Stimulated activated CD4-positive, alpha-beta T cell treated with anti-CD3 and anti-CD28 coated beads, Interleukin-1b, Interleukin-23, amount 100 ng/mL, for 4 hours (primary cell): ENCODE data around the gene CERKL.

Experiments used
- DNase-seq, 2 donors: peaks; one replicate each; pipeline ENCODE4 v3.0.0-alpha.2; 2020; ENCODE audit warnings: low read depth in 2 of 2

CERKL gene

DNA sequence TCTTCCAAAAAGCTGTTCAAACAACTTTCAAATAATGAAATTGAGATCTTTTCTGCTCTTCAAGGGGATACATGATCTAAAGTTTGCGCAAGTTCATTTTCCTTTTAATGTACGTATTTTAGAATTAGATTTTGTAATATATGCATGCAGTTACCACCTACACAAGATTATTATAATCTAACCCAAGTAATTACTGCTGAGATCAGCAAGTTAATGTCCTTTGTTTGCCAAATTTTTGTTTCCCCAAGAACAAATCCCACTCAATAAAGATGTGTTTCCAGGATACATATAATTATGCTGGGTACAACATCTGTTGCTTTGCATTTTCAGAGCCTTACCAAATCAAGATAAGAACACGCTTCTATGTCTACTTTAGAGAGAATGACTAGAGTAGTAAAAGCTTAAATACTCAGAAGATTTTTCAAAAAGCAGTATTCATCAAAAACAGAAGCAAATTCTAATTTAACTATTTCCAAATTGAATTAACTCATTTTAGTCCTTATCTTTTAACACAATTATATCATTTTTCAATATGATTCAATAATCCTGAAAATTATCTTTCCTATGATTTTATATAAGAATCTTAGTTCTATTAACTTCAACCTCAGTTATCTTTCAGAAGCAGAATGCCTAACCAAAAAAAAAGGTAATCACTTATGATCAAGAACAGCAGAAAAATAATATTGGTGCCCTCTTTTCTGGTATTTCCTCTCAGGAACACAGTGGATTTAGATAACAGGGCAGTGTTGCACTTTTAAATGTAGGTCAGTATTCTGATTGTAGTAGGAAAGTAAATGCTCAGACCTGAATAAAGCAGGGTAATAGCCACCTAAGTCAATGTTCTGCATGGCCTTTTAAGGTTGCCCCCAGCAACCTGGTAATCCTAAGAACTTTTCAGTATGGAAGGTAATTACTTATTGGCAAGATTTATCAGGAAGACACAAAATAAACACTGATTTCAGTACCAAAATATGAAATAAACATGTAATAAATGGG is 28.0 kb downstream of the CERKL start:
- DNase-seq = no peak

DNA sequence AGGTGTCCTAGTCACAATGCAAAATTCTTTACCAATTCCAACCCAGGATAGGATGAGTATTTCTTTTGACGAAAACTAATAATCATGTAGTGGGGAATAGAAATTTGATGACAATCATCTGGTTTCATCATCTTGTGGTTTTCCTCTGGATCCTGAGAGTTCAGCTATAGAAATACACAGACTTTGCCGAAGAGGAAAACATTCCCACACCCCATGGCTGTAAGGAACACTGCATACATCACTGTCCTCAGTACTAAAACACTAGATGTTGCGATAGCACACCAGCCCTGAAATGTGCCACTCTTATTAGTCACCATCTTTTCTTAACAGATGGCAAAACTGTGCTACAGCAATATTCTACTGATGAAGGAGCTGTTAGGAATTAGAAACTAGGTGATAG is 29.4 kb downstream of the CERKL start:
- DNase-seq = no peak

DNA sequence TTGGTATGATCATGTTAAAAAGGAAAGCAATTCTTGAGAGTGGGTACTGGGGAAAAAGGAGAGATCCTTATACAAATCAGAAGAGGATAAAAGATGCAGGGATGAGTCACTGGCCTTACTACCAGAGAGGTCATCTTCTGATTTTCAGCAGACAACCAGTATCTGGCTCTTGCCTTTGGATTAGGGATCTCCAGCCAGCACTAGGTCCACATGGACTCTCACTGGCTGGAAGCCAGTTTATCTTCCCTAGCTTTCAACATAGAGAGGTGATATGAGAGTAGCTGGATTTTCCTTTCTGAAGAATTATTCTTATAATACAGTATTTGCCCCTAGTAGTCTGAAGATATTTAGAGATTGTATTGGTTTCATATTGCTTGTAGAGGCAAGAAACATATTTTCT is 30.2 kb downstream of the CERKL start:
- DNase-seq = no peak

DNA sequence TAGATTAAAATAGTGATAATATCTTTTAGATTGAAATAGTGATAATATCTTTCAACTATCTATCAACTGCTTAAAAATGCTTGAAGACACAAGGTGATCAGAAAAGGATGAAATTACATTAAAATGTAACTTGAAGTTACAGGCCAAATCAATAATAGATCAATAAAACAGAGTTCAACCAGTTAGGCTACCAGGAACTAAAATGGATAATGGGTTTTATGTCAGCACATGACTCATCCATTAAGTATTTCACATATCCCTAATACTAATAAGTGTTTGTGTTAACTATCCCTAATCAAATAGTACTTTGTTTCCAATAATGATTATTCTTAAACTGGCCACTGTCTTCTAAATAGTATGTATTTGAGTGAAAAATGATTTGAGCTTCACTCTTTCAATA is 33.7 kb downstream of the CERKL start:
- no peak for DNase-seq

DNA sequence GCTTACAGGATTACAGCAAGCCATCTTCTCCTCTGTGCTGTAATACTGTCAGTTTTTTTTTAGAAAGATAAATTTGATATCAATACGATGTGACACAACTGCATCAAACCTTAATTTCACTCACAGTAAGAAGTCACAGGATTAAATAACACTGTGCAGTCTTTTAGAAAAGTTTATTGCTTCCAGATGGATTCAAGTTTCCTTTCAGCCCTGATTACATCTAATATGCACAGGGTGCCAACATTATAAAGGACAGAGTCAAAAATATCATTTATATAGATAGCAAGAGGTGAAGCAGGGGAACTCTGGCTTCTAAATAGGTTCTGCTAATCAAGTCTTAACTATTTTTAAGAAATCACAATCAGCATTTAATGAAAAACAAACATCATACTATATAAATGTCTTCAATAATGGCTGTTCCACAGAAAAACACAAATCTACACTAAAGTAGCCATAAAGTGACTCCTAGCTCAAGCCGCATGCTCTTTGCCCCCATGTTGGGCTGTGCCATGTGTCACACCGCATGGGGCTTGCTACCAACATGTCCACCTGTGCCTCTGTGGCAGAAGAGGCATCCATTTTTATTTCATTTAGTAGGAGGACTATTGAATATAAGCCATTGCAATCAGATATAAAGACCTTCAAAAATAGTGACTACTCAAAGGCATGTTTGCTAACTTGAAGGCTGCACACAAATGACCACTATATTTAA is 35.0 kb downstream of the CERKL start:
- no peak for DNase-seq

DNA sequence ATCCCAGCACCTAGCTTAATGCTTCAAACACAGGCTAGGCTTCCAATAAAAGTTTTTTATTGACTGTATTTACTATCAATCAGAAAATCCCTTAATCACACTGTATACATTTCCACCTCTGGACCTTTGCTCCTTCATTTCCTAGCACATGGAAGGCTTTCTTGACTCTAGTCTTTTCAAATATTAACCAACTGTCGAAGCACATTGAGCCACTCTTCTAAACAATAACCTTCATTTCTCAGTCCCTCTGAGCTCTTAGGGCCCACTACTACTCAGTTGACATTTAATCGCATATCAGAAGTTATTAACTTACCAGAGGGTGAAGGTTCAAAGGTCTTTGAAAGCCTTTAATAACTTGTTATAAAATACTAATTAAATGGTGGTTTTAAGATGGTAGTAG is 37.4 kb downstream of the CERKL start:
- no peak for DNase-seq

DNA sequence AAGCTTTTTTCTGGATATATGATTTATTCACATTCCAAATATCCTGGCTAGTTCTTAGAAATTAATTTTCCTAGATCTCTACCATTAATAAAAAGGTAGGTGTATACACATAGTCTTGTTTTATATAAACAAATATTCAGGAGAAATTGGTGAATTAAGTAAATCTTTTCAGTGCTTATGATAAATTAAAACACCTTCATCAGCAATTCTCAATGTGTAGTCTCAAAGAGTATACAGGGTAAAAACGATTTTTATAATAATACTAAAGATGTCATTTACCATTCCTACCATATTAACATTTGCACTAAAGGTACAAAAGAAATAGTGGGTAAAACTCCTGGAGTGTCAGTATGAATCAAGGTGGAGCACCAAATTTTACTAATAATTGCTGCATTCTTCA is 40.2 kb downstream of the CERKL start:
- DNase-seq = no peak

DNA sequence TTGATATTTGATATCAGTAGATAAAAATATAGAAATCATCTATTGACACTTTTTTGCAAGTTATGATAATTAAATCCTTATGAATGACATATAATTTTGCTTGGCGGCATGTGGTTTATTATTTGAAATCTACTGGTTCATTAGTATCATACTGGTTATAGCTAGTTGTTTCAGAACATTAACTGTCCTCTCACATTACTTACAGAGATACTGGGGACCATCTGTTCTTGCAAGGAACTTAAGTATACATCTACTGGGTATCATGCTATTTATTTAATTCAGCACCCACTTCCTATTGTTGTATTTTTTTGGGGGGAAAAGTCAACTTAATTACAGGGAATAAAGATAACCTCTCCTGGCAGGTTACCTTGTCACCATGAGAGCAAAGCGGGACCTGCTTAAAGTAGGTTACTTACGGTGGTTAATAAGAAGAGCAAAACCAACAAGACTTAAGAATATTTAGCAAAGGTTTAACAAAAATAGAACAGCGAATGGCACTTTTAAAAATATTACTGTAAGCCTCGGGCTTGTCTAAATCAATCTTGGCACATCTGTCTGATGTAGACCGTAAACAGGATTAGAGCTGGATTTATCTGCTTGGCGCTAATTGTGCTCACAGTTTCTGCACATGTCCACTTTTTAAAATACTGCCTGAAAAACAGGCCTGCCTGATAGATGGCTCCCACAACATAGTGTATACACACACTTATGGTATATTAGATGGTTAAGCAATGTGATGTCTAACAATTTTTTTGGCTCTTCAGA is 41.8 kb downstream of the CERKL start:
- DNase-seq = no peak

DNA sequence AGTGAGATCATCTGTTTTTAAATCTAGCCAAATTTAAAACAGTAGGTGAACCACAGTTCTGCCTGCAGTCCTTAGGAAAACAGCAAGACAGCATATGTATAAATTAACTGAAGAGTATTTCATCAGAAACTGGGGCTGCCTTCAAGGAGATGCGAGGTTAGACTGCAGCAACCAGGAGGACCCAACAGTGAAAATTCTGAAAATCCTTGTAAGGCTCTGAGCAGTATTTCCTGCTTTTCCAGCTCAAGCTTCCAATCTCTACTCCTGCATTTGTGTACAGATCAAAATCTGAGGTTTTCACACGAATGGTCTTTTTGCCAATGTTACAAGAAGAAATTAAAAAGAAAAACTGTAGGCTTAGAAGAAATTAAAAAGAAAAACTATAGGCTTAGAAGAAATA is 43.7 kb downstream of the CERKL start:
- DNase-seq = no peak

DNA sequence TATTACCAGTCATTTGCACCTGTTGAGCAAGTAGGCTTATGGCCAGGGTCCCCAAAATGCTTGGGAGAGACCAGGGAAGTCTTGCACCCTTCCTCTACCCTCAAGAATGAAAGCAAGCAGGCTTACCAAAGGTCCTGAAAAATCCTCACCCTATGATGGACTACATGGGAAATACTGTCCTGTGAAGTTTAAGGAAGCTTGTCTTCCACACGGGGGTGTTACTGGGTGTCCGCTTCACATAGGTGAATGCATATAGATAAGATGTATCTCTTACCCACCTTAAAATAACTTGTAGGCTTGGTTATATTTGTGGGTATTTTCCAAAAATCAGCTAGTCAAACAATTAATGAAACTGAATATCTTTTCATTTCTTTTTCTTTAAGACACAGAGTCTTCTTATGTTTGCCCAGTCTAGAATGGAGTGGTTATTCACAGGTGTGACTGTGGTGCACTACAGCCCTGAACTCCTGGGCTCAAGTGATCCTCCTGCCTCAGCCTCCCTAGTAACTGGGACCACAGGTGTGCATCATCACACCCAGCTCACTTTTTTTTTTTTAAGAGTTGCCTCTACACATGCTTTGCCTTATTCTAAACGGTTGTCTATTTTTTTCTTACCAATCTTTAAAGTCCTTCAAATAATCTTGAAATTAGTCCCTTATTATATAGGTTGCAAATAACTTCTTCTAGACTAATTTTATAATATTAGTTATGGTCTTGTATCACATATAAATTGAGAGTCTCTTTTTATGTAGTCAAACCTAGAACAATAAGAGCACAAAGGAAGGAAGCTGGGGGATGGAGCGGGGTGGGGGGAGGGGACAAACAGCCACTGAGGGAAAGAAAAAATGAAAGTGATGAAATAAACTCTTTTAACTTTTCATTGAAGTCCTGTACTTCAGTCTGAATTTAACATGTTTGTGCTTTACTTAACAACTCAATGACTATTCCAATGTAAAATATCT is 49.0 kb downstream of the CERKL start:
- no peak for DNase-seq

DNA sequence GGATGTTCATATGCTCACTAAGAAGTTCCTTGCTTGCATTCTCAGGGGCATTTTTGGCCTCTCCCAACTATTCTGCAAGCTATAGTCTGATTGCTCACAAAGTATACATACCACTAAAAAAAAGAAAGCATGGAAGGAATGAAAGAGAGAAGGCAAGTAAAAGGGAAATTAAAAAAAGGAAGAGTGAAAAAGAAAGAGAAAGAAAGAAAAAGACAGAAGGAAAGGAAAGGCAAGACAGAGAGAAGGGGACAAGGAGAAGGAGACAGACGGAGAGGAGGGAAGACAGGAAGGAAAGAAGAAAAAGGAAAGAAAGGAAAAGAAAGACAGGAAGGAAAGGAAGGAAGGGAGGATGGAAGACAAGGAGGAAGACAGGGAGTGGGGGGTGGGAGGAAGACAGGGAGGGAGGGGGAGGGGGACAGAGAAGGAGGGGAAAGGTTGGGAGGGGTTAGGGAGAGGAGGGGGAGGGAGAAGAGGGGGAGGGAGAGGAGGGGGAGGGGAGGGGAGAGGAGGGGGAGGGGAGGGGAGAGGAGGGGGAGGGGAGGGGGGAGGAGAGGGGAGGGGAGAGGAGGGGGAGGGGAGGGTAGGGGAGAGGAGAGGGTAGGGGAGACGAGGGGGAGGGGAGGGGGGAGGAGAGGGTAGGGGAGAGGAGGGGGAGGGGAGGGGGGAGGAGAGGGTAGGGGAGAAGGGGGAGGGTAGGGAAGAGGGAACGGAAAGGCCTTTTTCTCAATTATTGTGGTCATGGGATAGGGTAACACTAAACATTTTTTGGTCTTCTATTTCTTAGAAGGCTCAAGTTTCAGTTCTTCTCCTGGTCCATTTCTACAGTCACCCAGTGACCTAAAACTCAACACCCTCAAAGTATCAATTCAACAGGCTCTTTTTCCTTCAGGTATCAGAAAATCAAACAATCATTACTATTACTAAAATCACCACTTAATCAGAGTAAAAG is 50.7 kb downstream of the CERKL start:
- DNase-seq = no peak

DNA sequence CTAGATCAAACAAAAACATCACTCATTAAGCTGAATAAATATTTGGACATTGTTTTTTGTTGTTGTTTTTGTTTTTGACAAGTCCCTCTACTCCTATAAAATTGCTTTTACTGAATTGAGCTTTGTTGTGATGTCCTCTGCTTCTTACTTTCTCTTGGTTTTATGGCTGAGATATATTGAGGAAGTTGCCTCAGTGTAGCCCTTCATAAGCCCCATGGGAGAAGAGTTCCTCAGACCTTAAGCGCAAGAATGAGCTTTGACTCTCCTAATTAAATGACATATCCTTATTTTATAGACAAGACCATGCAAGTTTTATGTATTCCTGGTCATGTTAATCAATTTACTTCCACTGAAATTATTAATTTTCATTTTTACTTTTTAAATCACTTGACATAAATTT is 54.9 kb downstream of the CERKL start:
- DNase-seq = no peak

DNA sequence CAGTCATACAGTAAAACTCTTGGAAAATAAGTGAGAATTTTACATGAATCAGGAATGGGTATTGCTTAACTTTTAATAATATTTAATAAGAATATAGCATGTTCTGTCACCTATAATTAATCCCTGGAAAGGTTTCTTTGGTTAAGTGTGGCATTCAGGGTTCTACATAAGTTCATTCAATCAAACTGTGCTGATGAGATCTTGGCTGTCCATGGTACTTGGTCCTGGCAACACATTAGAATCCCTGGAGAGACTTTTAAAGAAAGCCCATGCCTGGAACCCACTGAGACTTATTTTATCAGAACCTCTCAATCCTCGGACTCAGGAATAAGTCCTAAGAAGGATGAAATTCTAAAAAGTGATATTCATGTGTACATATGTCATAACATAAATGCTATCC is 60.3 kb downstream of the CERKL start:
- no peak for DNase-seq

DNA sequence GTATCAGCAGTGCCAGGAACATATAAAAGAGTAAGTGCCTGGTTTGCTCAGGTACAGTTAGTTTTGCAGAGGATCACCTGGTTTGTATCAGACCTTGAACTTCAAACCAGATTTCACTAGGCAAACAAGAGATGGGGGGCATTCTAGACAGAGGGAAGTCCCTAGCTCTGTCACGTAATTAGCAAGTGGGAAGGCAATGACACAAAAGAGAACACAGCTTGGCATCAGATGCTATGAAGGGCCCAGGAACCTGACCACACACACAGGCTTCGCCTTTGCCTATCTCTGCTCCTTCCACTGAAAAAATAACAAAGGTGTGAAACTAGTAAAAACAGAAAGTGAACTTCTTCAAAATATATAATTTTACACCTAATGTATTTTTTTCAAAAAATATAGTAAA is 62.6 kb downstream of the CERKL start:
- DNase-seq = no peak

DNA sequence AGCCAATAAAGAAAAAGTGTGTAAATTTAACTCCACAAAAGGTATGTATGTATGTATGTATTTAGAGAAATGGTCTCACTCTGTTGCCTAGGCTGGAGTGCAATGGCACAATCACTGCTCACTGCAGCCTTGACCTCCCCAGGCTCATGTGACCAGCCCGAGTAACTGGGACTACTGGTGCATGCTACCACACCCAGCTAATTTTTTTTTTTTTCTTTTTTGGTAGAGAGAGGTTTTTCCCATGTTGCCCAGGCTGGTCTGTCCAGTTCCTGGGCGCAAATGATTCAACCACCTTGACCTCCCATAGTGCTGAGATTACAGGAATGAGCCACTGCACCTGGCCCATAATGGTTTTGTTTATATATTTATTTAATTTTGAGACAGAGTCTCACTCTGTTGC is 67.1 kb downstream of the CERKL start:
- DNase-seq = no peak

DNA sequence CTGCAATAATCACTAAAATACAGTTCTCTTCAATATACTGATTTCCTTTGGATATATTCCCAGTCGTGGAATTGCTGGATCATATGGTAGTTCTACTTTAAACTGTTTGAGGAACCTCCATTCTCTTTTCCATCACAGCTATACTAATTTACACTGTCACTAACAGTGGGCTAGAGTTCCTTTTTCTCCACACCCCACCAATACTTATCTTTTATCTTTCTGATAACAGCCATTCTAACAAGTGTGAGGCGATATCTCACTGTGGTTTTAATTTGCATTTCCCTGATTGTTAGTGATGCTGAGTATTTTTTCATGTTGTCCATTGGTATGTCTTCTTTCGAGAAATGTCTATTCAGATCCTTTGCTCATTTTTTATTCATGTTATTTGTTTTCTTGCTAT is 68.4 kb downstream of the CERKL start:
- no peak for DNase-seq

DNA sequence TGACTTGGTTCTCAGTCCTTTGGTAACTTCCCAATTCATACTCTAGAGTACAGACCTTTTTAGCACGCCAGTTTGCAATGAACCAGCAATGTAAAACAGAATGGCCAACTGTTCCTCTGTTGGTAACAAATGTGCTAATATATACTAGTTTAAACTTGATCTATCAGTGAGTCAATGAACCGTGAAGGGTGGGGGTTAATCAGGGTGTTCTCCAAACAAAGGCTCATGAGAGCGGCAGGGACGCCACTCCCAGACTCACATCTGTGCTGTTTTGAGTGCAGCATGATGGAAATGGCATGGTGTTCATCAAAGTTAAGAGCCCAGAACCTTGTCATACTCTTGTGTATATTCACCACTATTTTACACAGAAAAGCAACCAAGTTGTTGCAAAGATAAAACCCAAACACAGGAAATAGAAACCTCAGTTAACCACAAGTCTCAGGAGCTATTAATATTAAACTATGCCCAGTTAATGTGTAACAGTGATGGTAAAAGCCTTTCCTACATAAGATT is 70.3 kb downstream of the CERKL start:
- DNase-seq = no peak

DNA sequence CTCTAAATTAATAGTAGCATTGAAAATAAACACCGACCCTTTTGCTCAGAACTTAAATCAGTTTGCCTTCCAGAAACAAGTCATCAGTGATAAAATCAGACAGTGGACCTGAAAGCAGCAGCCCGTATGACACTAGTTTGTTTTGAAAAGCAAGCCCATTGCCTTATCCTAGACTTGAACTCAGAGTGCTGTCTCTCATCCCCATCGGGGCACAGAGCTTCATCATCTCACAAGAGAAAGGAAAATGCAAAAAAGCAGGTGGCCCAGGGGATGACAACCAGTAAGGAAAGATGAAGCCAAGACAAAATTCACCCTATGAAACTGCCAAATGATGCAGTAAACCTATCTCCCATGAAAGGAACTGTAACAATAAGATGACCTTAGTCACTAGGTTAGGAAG is 71.2 kb downstream of the CERKL start:
- no peak for DNase-seq

DNA sequence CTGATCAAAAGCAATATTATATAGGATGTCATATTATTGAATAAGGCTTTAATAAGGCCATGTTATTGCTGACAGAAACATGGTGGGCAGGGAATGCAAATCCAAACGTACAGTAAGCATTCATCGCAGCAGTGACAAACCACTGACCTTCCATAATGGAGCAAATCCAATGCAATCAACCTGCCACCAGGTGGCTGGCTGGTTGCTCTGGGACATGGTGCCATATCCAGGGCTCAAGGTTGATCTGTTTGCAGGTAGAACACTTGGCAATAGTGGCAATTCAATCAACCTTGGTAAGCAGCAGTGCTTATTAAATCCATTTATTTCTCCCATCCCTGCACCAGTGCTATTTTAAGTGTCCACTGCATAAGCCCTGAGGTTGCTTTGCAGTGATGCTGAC is 75.4 kb downstream of the CERKL start:
- DNase-seq = no peak

DNA sequence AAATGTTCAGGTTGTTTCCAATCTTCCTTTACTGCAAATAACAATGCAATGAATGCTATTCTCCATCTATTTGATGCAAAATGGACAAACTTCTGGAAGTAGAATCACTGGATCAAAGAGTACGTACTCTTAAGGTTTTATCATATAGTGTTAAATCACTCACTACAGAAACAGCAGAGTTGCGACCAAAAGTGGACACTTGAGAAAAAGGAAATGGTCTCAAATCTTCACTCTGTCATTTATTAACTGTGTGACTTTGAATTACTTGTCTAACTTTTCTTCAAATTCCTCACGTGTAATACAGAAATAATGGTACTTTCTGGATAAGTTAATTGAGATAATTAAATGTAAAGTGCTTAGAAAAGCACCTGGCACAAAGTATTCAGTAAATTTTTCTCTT is 78.1 kb downstream of the CERKL start:
- DNase-seq = no peak
